Sciatic nerve (tissue), 2 donors: ENCODE results near the gene C22orf23. TPM values are rescaled to one million over a fixed set of nuclear protein-coding genes. Genes with fewer than 3 reads are reported as not detected.
A peak's percentile ranks its signal among the peaks of the same experiment; 100 is the strongest.

ENCODE experiments used
- ATAC-seq: fragments of 200-7000 bp; cut with Tn5 transposase; one replicate; pipeline ENCODE4 v1.9.1; 2020; ENCODE audit warnings: mild to moderate bottlenecking, moderate library complexity
- DNase-seq: peaks from one replicate; pipeline ENCODE4 v3.0.0-alpha.2; 2020; ENCODE audit warnings: low spot score
- intact Hi-C: fragments of 100-400 bp; cut with DNase I; formaldehyde crosslinking; loops from one replicate; pipeline ENCODE4 v1.14.2; 2022
- total RNA-seq: library from RNA; stranded (reverse); fragmentation: NEBNext Ultra II Directional; extraction: Animal tissue kit (Norgen Biotek cat#: 25700); gene quantifications from one replicate; pipeline ENCODE4 v1.2.1, GENCODE V29; 2021
- donor health status: DM: no; HTN: no; CAD: no.
- donor health status: DM: no; HTN: no; CAD: no.

The C22orf23 gene
- total RNA-seq, 1 donor from 2014 or later: 0.45 TPM

GRCh38 chr22:37931893-37932389 lies 21.5 kb downstream of the C22orf23 start:
- intact Hi-C loops: loop anchor here (10.0 kb wide), 1 partner anchor 47 kb away; no protein-coding TSS in a partner anchor
- ATAC-seq: no peak
- DNase-seq: no peak

- intact Hi-C loops: loop anchor here (10.0 kb wide), 1 partner anchor 46 kb away; no protein-coding TSS in a partner anchor
- ATAC-seq: no peak
Measured at GRCh38 chr22:37930952-37931440, 22.4 kb downstream of the C22orf23 start.

DNA sequence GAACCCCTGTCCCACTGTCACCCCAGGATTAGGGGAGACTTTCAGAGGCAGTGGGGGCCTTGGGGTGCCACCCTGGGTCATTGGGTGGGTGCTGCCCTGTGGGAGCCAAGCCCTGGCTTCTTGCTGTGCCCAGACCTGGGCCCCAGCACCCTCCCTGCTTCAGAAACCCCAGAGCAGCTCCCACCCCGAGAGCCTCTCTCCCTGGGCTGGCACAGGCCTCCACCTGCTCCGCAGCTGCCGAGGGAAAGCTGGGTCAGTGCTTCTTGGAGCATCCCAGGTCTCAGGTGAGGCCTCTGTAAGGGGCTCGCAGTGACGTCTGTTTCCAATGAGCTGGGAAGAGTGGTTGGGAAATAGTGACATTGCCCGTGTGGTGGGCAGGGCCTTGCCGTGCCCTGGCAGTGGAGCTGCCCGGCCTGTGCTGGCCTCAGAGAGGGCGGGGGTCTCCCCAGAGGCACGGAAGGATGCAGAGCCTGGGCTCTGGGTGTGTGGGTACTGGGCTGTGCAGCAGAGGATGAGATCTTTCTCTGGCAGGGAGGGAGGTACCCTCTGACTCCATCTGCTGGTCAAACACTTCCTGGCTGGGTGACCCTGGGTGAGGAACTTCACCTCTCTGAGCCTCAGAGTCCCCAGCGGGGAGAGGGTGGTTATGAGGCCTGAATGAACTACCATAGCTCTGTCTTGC lies 23.0 kb downstream of the C22orf23 start:
- ATAC-seq (peak; percentile 48), DNase-seq (no peak)
- intact Hi-C loops: loop anchor here (10.0 kb wide), 1 partner anchor 46 kb away; no protein-coding TSS in a partner anchor

More at GRCh38 chr22:37930952-37931440, 22.4 kb downstream of the C22orf23 start:
- DNase-seq: no peak

GRCh38 chr22:37929390-37929789 lies 24.0 kb downstream of the C22orf23 start:
- ATAC-seq (no peak), DNase-seq (no peak)
- intact Hi-C loops: no loop called here

DNA sequence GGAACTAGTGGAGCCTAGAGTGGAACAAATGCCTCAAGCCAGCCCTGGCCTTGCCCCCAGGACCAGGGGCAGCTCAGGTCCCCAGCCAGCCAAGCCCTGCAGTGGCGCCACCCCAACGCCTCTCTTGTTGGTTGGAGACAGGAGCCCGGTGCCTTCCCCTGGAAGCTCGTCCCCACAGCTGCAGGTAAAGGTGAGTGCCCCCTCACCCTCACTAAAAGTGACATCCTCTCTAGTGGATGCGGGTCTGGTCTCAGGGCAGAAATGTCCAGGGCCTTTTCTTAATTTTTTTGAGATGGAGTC lies 25.8 kb downstream of the C22orf23 start:
- DNase-seq (no peak), ATAC-seq (no peak)
- intact Hi-C loops: no loop called here

GRCh38 chr22:37926771-37927636 lies 26.4 kb downstream of the C22orf23 start:
- ATAC-seq (no peak), DNase-seq (no peak)
- intact Hi-C loops: no loop called here

DNA sequence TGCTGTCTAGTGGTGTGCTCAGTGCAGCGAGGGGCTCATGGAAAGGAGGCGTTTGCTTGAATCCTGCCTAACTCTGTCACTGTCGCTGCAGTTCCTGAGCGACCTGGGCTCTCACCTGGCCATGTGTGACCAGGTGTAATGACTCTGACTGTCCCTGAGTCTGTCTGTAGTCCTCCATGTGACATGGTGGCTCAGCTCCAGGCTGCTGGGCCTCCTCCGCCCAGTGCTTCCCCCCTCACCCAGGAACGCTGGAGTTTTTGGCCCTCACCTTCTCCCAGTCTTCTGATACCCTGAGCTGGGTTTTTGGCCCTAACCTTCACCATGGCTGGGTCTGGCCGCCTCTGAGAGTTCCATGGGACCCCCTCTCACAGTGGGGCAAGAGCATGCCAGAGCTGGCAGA lies 27.0 kb downstream of the C22orf23 start:
- no peak for DNase-seq
- intact Hi-C loops: no loop called here
- no peak for ATAC-seq

DNA sequence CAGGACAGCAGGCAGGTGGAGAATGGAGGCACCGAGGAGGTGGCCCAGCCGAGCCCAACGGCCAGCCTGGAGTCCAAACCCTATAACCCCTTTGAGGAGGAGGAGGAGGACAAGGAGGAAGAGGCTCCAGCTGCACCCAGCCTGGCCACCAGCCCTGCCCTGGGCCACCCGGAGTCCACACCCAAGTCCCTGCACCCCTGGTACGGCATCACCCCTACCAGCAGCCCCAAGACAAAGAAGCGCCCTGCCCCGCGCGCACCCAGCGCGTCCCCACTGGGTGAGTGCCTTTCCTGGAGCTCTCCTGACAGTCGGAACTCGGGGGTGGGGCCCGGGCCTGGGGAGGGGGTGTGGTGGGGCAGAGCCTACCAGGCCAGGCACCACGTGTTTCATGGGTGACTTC lies 27.6 kb downstream of the C22orf23 start:
- intact Hi-C loops: no loop called here
- no peak for ATAC-seq
- DNase-seq: no peak

GRCh38 chr22:37925330-37925729 lies 28.1 kb downstream of the C22orf23 start:
- intact Hi-C loops: no loop called here
- ATAC-seq: no peak
- DNase-seq: no peak

- intact Hi-C loops: no loop called here
- no peak for DNase-seq
- no peak for ATAC-seq
Measured at GRCh38 chr22:37924386-37925065, 28.9 kb downstream of the C22orf23 start.

- DNase-seq: no peak
- intact Hi-C loops: no loop called here
- no peak for ATAC-seq
Measured at GRCh38 chr22:37923927-37924326, 29.5 kb downstream of the C22orf23 start.

DNA sequence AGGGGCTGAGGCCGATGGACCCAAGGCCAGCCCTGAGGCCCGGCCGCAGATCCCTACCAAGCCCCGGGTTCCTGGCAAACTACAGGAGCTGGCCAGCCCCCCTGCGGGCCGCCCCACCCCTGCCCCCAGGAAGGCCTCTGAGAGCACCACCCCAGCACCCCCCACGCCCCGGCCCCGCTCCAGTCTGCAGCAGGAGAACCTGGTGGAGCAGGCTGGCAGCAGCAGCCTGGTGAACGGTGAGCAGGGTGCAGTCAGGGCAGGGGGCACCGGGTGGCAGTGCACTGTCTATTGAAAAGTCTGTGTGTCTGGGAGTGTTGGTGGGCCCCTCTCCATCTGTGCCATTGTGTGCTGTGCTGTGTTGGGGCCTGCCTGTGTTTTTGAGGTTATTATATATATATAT lies 31.2 kb downstream of the C22orf23 start:
- no peak for ATAC-seq
- intact Hi-C loops: no loop called here
- DNase-seq: no peak

DNA sequence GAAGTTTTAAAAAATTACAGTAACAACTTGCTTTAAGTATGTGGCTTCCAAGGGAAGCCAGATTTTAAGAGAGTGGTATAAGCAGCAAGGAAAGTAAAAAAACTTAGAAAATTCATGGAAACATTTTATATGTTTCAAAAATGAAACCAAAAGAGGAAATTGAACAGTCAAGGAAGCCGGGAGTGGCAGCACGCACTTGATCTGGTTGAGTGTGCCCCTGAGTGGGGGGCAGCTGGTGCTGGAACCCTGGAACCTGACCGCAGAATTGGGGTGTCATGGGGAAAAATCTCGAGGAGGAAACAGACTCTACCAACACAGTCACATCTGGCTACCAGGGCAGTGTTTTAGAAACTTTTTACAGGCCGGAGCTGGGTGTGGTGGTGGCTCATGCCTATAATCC lies 33.3 kb downstream of the C22orf23 start:
- ATAC-seq (no peak), DNase-seq (no peak)
- intact Hi-C loops: no loop called here

DNA sequence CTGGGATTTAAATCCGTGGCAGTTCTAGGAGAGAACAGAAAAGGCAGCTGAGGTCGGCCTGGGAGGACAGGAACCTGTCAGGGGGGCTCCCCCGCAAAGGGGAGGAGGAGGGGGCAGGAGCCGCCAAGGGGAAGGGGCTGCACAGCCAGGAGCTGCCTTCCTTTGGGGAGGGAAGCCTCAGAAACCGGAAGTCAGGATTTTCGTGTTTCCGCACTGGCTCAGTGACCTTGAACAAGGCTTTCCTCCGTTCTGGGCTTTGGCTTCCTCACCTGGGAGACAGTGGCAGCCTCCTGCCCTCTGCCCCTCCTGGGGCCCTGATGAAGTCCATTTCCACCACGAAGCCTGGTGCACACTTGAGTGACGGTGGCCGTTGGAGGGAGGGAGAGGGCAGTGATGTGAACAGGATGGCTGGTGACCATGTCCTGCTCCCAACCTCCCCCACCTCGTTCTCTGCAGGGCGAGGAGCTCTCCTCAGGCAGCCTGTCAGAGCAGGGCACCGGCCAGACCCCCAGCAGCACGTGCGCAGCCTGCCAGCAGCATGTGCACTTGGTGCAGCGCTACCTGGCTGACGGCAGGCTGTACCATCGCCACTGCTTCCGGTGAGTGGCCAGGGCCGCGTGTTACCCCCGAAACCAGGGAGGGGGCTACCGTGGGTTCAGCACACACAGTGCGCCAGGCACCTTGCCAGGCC lies 34.7 kb downstream of the C22orf23 start:
- ATAC-seq (no peak), DNase-seq (no peak)
- intact Hi-C loops: no loop called here

DNA sequence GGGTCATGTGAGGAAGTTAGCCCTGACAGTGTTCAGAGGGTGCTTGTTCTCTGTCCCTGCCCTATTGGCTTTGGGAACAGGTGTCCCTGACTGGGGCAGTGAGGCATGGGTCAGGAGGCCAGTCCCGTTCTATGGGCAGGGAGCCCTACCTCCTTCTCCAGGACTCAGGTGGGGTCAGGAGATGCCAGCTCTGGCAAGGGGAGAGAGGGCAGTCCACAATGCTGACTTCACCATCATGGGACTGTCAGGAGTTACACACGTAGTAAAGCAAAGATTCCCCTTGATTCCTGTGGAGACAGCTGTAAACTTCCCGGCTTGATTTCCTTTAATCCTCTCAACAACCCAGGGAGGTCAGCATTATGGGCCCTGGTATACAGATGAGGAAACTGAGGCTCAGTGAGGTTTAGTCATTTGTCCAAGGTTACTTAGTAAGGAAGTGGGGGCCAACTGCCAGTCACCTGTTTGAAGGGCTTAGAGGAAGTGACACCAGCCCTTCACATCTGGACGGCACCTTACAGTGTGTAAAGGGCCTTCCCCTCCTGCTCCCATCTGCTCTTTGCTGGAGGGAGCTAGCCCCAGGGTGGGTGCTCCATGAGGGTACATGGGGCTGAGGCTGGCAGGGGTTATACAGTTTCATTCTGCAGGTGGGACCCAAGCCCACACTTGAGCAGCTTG lies 35.4 kb downstream of the C22orf23 start:
- ATAC-seq: no peak

DNA sequence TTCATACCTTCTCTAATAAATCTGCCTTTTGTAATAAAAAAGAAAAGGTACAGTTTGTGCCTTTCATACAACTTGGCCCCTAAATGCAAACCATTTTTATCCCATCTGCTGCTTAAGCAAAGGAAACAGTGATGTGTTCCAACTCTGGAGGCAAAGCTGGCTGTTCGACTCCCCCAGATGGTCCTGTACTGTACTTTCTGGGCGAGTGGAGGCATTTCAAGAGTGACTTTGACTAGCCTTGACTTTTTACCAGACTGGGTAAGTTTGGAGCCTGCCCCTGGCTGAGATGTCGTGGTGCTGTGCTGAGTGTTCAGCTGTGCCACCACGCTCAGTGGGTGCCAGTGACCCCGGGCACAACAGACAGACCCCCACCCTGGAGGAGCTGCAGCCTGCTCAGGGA lies 37.1 kb downstream of the C22orf23 start:
- intact Hi-C loops: no loop called here
- ATAC-seq: no peak
- no peak for DNase-seq

More for the DNA sequence above, 35.4 kb downstream of the C22orf23 start:
- intact Hi-C loops: no loop called here
- DNase-seq: no peak

GRCh38 chr22:37913233-37913721 lies 40.1 kb downstream of the C22orf23 start:
- intact Hi-C loops: no loop called here
- no peak for DNase-seq

GRCh38 chr22:37912171-37912570 lies 41.2 kb downstream of the C22orf23 start:
- intact Hi-C loops: no loop called here
- DNase-seq (no peak), ATAC-seq (no peak)

More at GRCh38 chr22:37913233-37913721, 40.1 kb downstream of the C22orf23 start:
- ATAC-seq: no peak
